Heart right ventricle (tissue), 16 donors: ENCODE results near the gene VPS37C. TPM values are rescaled to one million over a fixed set of nuclear protein-coding genes. Genes with fewer than 3 reads are reported as not detected.

Source experiments
- ATAC-seq, 8 donors: fragments of 200-7000 bp; cut with Tn5 transposase; one replicate each; pipeline ENCODE4 v1.9.1; 2020; ENCODE audit warnings: mild to moderate bottlenecking in 8 of 8, moderate library complexity in 8 of 8, moderate number of reproducible peaks in 1 of 8
- DNase-seq, 2 donors: peaks; one replicate each; pipeline ENCODE4 v3.0.0-alpha.2; 2020
- H3K27ac ChIP-seq, 10 donors: fragments of 200-600 bp; sonication (generic) in 2 of 10; one replicate each; pipeline versions ENCODE4 v1.5.0 to v1.8.0; 2020 to 2022; ENCODE audit warnings: mild to moderate bottlenecking in 3 of 10
- H3K27me3 ChIP-seq, 7 donors: fragments of 200-600 bp; one replicate each; pipeline ENCODE4 v1.8.0; 2021 to 2022; ENCODE audit warnings: mild to moderate bottlenecking in 2 of 7
- H3K36me3 ChIP-seq, 9 donors: fragments of 200-600 bp; sonication (generic) in 1 of 9; one replicate each; pipeline versions ENCODE4 v1.5.0 to v1.8.0; 2020 to 2022; ENCODE audit warnings: mild to moderate bottlenecking in 2 of 9
- H3K4me1 ChIP-seq, 9 donors: fragments of 200-600 bp; sonication (generic) in 1 of 9; one replicate each; pipeline versions ENCODE4 v1.5.0 to v1.8.0; 2020 to 2022; ENCODE audit warnings: mild to moderate bottlenecking in 4 of 9
- H3K4me3 ChIP-seq, 10 donors: fragments of 200-600 bp; sonication (generic) in 2 of 10; one replicate each; pipeline versions ENCODE4 v1.5.0 to v1.8.0; 2020 to 2022; ENCODE audit warnings: mild to moderate bottlenecking in 7 of 10, moderate library complexity in 2 of 10
- H3K9me3 ChIP-seq, 11 donors: fragments of 200-600 bp in 10 of 11; sonication (generic) in 2 of 11; one replicate each; pipeline versions ENCODE4 v1.5.0 to v1.8.0; 2013 to 2022; ENCODE audit warnings: mild to moderate bottlenecking in 2 of 11, control low read depth in 1 of 11, moderate library complexity in 1 of 11
- CTCF ChIP-seq, 9 donors: fragments of 200-600 bp; sonication (generic) in 2 of 9; IDR thresholded peaks; one replicate each; pipeline versions ENCODE4 v1.5.0 to v1.8.0; 2021 to 2022; ENCODE audit warnings: antibody characterized with exemption in 9 of 9, mild to moderate bottlenecking in 5 of 9, moderate library complexity in 1 of 9
- WGBS, 2 donors: extraction: QIAGEN DNeasy Blood & Tissue Kit; methylation state at CpG; one replicate each; pipeline ENCODE4 v1.1.7; 2013; ENCODE audit warnings: inconsistent platforms in 1 of 2; 5-methylcytosine and 5-hydroxymethylcytosine counted together
- intact Hi-C, 10 donors: fragments of 100-400 bp; cut with DNase I; formaldehyde crosslinking; loops; one replicate each; pipeline versions ENCODE4 v1.11.1 to v1.14.2; 2022
- polyA plus RNA-seq, 2 donors: library from polyadenylated mRNA; stranded (reverse); fragments of 200-250 nt; gene quantifications; one replicate each; pipeline ENCODE4 v1.2.3, GENCODE V29; 2013
- total RNA-seq, 10 donors: library from RNA; stranded (reverse); fragmentation: NEBNext Ultra II Directional in 3 of 10; extraction: Animal tissue kit (Norgen Biotek cat#: 25700) in 3 of 10; gene quantifications; one replicate each; pipeline versions ENCODE4 v1.2.1 to v1.2.4, GENCODE V29; 2021 to 2023
- donor health status: Arrhythmogenic right ventricular cardiomyopathy.
- donor health status: ischemic (EF 13 %, LVEDD 7.1; RV severe dilation, severe dysfunction).
- donor health status: healthy with polysubstance abuse.
- donor health status: DM: no; HTN: yes; CAD: no.
- donor health status: DM: no; HTN: no; CAD: no.
- donor health status: ischemic (EF 25% LVEDD 6.9; RV normal size, moderate dysfunction).
- donor health status: ischemic (EF 25% LVEDD 5.7; RV mildly dilated, moderate dysfunction).
- donor health status: healthy.
- donor health status: DM: yes; HTN: yes; CAD: no.
- donor health status: Ischemic cardiomyopathy.
- donor health status: ischemic (EF 35%, LVEDD 5.7; RV mildly dilated, moderate dysfunction).
- donor health status: nonischemic (EF 11% LVEDD 7.7; RV severe dilation, severe dysfunction).
- donor health status: DM: yes; HTN: yes; CAD: no.
- donor health status: PGD.
- donor health status: ischemic (EF 29% LVEDD 5.4; RV normal size, mild dysfunction).
- donor health status: nonischemic (EF 23%, LVEDD 6.1; RV moderate dilation, normal function).

VPS37C gene
- total and polyA plus RNA-seq, 12 donors = 7.7 to 21.8 (median 15.5) TPM

GRCh38 chr11:61122761-61123160 is 38.5 kb downstream of the VPS37C start:
- no peak for DNase-seq
- intact Hi-C loops = loop anchor here in 2 of 10 donors (10.0 kb wide), 1 partner anchor 208 kb away; the partner anchor contains the start of gene TMEM109 (in 2 of the 2)
- no peaks in the 10 kb centered on the region for H3K27me3 ChIP-seq
- H3K36me3 ChIP-seq = peaks cover 0 to 6% (median 0%) of the 10 kb centered on the region in 9 donors
- H3K9me3 ChIP-seq = no peaks in the 10 kb centered on the region
- no peak for ATAC-seq
- WGBS, 2 donors = 82 to 89% methylated on average over 13 of the region's 13 CpGs
- no peak overlapping the region for H3K27ac ChIP-seq
- no peak for TF ChIP-seq CTCF (IDR thresholded peaks at IDR 0.05)
- peaks cover 0 to 25% (median 18%) of the 10 kb centered on the region in 9 donors for H3K4me1 ChIP-seq
- H3K4me3 ChIP-seq = no peak overlapping the region

DNA sequence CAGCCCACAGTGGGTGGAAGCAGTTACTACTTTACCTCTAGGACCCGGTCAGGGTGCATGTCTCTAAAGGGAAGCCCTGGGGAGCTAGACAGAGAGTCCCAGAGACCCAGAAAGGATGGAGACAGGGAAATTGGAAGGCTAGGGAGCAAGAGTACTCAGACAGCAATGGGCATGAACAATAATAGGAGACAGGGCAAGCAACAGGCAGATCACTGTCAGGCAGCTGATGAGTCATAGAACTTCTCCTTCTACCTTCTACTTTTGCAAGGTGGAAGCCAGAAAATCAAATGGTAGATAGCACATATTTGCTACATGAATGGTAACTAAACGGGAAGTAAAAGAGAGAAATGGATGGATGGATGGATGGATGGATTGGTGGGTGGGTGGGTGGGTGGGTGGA is 39.3 kb downstream of the VPS37C start:
- TF ChIP-seq CTCF (IDR thresholded peaks at IDR 0.05) = no peak
- Histone ChIP-seq H3K36me3 (peaks cover 0 to 5% (median 0%) of the 10 kb centered on the region in 9 donors), H3K27me3 (no peaks in the 10 kb centered on the region), H3K4me3 (no peak overlapping the region), H3K9me3 (no peaks in the 10 kb centered on the region), H3K27ac (no peak overlapping the region), H3K4me1 (peaks cover 0 to 25% (median 18%) of the 10 kb centered on the region in 9 donors)
- ATAC-seq (no peak), DNase-seq (no peak)
- intact Hi-C loops = loop anchor here in 2 of 10 donors (10.0 kb wide), 1 partner anchor 207 kb away; the partner anchor contains the start of gene TMEM109 (in 2 of the 2)
- WGBS, 2 donors = 82 to 91% methylated on average over 2 of the region's 2 CpGs

DNA sequence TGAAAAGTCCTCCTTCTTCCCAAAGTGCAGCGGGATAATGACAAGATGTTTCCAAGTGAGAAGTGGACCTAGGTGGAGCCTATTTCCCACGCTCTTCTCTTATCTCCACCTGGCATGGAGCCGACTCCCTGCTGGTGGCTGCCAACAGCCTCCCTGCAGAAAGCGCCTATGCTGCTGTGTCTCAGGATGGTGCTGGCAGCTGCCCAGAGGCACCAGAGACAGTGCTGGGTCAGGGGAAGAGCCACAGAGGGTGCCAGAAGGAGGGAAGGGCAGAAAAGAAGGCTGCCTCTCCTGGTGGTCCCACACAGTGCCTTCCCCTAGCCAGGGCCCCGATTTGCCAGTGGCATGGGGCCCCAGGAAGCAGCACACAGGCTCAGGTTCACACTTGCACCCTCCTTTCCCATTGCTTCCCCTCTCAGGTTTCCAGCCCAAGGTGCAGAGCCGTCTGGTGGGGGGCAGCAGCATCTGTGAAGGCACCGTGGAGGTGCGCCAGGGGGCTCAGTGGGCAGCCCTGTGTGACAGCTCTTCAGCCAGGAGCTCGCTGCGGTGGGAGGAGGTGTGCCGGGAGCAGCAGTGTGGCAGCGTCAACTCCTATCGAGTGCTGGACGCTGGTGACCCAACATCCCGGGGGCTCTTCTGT is 39.9 kb downstream of the VPS37C start:
- H3K27ac ChIP-seq = no peak overlapping the region
- H3K27me3 ChIP-seq = no peaks in the 10 kb centered on the region
- no peak for TF ChIP-seq CTCF (IDR thresholded peaks at IDR 0.05)
- intact Hi-C loops = loop anchor here in 2 of 10 donors (10.0 kb wide), 1 partner anchor 207 kb away; the partner anchor contains the start of gene TMEM109 (in 2 of the 2)
- ATAC-seq (peak; percentile 33 to 68 (median 50)), DNase-seq (peak; percentile 58 to 70)
- H3K9me3 ChIP-seq = no peaks in the 10 kb centered on the region
- H3K36me3 ChIP-seq = peaks cover 0 to 5% (median 0%) of the 10 kb centered on the region in 9 donors
- WGBS, 2 donors = 60 to 64% methylated on average over 15 of the region's 15 CpGs
- H3K4me1 ChIP-seq = peaks cover 0 to 19% (median 15%) of the 10 kb centered on the region in 9 donors
- no peak overlapping the region for H3K4me3 ChIP-seq

GRCh38 chr11:61120706-61121191 is 40.5 kb downstream of the VPS37C start:
- 45 to 59% methylated on average over 5 of the region's 5 CpGs for WGBS, 2 donors
- Histone ChIP-seq H3K4me1 (peaks cover 0 to 14% (median 11%) of the 10 kb centered on the region in 9 donors), H3K36me3 (peaks cover 0 to 5% (median 0%) of the 10 kb centered on the region in 9 donors), H3K9me3 (no peaks in the 10 kb centered on the region), H3K4me3 (no peak overlapping the region), H3K27me3 (no peaks in the 10 kb centered on the region), H3K27ac (no peak overlapping the region)
- no peak for TF ChIP-seq CTCF (IDR thresholded peaks at IDR 0.05)
- intact Hi-C loops = loop anchor here in 2 of 10 donors (10.0 kb wide), 1 partner anchor 206 kb away; the partner anchor contains the start of gene TMEM109 (in 2 of the 2)
- ATAC-seq (peak in 6 of 8 donors; percentile 19 to 48 (median 40)), DNase-seq (no peak)
